ENCODE measurements around the gene ALK.

DNA sequence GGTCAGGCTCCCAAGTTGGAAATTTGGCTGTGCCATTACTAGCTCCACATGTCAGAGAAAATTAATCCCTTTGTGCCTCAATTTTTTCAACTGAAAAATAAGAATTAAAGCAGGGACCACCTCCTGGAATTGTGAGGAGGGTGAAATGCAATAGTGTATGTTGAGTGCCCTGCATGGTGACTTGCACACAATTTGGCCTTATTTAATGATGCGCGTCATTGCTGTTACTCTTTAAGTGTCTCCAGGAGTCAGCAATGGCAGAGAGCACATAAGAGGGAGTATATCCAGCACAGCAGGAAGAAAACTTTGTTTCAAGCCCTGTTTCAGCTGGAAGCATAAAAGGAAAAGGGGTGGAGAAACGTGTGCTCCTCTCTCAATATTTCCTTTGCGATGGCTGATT lies 215.8 kb downstream of the ALK start:
- TF ChIP-seq POLR2A (IDR thresholded peaks at IDR 0.05), result no peak
- TF ChIP-seq, protein P1, sequence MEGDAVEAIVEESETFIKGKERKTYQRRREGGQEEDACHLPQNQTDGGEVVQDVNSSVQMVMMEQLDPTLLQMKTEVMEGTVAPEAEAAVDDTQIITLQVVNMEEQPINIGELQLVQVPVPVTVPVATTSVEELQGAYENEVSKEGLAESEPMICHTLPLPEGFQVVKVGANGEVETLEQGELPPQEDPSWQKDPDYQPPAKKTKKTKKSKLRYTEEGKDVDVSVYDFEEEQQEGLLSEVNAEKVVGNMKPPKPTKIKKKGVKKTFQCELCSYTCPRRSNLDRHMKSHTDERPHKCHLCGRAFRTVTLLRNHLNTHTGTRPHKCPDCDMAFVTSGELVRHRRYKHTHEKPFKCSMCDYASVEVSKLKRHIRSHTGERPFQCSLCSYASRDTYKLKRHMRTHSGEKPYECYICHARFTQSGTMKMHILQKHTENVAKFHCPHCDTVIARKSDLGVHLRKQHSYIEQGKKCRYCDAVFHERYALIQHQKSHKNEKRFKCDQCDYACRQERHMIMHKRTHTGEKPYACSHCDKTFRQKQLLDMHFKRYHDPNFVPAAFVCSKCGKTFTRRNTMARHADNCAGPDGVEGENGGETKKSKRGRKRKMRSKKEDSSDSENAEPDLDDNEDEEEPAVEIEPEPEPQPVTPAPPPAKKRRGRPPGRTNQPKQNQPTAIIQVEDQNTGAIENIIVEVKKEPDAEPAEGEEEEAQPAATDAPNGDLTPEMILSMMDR (IDR thresholded peaks at IDR 0.05), result no peak

Measured in Peyer's patch (tissue), 4 donors.